NT2/D1 (cell line): ENCODE results near the gene DDX24.

Experiments
- SUZ12 ChIP-seq: IDR thresholded peaks from 2 replicates; pipeline ENCODE4 v1.6.1; 2011; ENCODE audit not compliant: insufficient read length, insufficient read depth; ENCODE audit errors: extremely low read depth
- YY1 ChIP-seq: IDR thresholded peaks from 2 replicates; pipeline ENCODE4 v1.6.1; 2011; ENCODE audit not compliant: insufficient read length, insufficient read depth

- TF ChIP-seq YY1 (no peak), SUZ12 (no peak)
These were observed 49.1 kb downstream of the DDX24 start for GRCh38 chr14:94031883-94032279.
